SK-N-DZ (cell line): Measurements from ENCODE around the gene NPFF.

Source experiments
- DNase-seq: peaks from one replicate; pipeline ENCODE4 v3.0.0-alpha.2; 2015; ENCODE audit warnings: low spot score
- small RNA-seq, 2 experiments: library from RNA; depleted of rRNA; stranded (forward); fragments of <200 nt; gene quantifications; one replicate each; pipeline ENCODE3, GENCODE V24; 2014

Gene NPFF

DNA sequence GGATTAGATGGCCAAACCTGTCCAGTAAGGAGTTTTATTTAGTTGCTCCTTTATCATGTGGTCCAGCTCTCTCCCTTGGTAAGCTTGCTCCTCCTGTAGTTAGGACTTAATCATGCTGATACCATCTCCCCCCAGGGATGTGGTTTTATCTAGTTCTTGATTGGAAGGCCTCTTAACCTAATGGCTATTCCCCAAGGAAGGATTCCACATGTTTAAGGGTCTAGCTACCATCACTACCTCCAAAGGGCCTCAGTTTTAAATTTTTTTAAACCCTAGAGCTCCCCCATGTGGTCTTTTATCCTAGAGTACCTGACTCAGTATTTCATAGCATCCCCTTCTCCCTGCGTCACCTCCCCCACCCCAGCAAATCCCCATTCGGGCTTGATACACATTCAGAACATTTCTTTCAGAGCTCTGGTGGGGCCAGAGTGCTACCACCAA lies 30.5 kb downstream of the NPFF start:
- peak; percentile 74 for DNase-seq

DNA sequence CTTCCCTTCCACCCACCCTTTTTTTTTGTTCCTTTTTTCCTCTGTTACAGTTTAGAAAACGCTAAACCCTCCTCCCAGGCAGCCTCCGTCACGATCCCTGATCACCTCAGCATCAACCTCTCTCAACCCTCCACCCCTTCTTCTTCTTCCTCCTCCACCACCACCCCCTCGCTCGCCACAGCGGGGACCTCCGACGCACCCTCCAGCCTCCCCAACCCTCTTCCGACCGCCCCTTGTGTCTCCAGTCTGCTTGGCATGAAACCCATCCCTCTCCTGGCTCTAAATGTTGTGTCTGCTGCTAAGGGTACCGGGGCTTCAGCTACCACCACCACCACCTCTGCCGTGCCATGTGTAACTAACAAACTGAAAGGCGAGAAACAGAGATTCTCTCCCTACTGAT lies 32.5 kb downstream of the NPFF start:
- DNase-seq: no peak

DNA sequence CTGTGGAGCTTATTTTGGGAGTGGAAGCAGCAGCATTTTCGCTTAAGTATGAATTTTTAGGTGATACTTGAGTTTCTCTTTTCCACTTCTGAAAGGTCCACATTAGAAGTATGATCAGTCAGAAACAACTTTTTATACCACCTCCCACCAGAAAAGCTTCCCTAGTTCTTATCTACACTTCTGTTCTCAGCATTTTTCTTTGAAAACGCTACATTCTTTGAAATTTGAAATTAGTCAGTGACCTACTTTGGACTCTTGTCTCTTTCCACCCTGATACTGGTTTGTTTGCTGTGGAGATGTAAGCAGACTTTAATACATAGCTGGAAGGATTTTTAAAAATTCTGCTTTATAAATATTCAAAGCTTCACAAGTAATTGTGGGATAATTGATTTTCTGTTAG lies 33.2 kb downstream of the NPFF start:
- no peak for DNase-seq

DNA sequence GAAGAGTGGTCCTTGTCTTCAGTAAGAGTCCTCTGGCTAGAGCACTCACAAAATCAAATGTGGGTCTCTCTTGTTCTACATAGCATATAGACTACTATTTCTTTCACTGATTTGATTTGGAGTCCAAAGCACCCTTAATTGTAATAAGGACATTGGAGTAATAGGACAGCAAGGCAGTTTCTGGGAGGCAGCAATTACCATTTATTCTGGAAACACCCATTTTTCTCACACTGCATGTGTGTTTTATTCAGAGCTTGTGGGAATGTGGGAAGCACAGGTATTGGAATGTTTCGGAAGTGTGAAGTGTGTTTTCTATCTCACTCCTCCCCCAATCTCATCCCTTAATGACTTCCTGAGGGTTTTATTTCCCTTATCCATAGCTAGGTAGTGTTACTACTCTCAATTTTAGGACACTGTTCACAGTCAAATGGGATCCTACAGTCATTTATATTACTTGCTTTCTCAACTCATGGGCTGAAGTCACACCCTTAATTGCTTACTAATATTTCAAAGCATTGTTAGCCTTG lies 35.2 kb downstream of the NPFF start:
- DNase-seq: no peak

DNA sequence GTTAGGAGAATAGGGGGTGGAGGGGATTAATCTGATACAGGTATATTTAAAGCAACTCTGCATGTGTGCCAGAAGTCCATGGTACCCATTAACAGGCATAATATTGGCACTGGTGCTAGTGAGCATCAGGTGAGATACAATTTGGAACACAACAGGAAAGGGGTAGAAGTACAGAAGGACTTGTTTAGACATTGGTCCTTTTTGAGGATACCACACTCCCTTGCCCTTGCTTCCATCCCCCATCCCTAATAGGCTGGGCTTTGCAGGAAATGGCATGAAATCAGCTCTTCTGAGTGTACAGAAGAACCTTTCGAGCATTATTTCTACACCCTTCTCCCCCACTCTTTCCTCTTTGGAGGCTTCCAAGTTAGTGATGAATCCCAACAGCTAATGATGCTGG lies 39.0 kb downstream of the NPFF start:
- no peak for DNase-seq

DNA sequence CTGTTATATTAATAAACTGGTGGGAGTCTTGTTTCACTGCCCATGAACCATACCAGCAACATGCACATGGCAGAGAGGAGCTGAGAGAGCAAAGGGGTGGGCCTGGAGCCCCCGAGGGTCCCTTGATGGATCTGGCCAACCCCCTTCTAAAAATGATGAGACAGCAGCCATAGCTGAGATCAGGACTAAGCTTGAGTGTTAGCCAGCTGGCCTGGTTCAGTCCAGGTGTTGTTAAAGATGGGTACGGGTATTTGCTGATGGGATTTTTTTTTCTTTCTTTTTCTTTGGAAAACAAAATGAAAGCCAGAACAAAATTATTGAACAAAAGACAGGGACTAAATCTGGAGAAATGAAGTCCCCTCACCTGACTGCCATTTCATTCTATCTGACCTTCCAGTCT lies 39.4 kb downstream of the NPFF start:
- DNase-seq: no peak

DNA sequence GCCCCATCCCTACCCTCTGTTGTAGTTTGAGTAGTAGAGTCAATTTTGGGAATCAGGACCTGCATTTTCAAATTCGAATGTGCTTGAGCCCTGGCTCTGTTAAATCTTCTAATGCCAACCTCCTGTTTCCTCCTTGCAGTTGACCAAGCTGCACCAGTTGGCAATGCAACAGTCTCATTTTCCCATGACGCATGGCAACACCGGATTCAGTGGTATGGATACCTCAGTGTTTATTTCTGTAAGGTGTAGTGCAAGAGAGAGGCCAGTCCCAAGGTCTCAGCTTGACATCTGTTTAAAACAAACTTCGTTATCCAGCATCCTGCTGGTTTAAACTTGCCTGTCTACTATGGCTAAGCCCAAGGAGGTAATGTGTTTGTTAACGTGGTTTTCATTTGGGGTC lies 40.2 kb downstream of the NPFF start:
- DNase-seq: no peak

DNA sequence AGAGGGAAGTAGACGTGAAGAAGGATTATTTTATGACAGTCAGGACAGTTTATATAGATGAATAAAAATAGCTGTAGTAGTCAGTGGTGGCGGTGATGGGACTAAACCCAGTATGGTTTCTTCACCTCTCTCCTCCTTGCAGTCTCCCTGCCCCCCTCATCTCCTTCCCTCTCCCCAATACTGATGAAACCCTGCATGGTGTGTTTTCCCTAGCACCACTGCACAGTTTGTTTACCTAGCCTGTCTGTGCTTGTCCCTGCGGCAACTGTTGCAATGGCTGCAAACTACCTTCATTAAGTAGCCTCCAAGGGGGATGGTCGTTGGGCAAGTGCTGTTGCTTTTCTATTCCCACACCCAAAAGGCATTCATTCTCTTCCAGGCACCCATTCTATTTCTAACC lies 40.6 kb downstream of the NPFF start:
- no peak for DNase-seq

DNA sequence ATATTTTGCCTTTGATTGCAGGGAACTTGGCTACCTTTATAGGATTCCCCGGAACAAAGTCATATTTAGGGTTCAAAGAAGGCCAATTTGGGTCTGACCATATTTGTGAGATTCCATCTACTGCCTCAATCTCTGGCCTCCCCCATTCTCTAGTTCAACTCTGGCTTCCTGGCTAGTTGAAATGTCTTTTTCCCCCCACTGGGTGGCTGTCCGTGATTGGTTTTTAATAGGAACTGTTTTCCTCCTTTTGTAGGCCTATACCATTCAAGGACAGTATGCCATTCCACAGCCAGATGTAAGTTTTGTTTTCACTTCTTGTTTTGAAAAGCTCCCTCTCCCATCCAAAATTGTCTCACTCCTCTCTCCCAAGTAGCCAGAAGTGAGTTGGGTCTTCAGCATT lies 41.6 kb downstream of the NPFF start:
- no peak for DNase-seq

DNA sequence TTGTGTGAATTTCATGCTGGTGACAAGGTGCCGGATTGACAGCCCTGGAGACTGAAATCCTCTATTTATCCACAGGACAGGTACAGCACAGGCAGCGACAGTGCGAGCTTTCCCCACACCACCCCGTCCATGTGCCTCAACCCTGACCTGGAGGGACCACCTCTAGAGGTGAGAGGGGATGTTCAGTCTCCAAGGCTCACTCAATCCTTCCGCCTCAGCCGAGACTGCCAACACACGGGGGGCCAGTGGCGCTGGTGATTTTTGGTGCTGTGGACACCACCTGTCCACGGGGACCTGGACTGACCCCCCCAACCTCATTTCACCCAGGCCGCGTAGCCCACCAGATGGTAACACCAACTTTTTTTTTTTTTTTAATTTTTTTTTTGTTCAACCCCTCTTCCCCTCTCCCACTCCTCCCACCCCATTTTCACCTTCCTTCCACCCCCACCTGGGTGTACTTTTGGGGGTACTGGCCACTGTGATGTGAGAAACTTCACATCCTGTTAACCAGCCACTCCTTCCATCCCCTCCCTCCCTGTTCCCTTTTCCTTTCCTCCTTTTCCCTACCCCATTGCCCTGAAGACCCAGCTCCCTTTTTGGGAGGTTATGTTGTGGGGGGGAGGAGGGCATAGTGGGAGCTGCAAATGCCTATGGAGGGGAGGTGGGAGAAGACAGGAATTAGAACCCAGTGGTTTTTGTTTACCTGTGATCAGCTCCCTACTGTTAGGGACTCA lies 42.4 kb downstream of the NPFF start:
- DNase-seq: no peak

DNA sequence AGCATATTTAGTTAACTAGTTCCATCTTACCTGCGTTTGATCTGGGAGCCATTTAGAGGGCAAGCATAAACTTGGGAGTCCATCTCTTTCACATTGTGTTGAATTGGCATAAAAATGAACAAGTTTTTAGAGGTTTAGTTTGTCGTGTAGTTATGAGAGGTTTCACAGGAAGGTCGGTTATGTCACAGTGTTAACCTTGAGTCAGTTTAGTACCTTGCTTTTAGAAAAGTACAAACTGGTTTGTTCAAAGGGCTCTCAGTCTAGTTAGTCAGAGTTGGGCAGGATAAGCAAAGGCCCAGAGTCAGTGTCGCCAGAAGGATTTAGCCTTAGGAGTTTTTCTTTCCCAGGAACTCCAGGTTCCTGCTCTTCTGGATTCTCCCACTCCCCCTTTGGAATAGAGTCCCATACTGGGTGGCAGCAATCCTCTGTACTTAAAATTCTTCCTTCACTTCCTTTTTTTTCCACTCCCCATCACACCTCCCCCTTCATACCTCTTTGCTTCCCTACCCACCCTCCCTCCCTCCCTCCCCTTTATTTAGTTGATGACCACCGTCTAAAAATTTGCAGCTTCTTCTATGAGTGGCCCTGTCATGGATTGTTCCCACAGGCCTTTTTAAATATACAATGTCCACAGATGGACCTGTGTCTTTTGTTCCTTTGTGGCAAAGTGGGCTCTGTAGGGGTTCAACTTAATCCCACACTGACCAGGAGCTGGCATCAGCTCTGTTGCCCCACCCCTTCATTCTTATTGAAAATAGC lies 43.3 kb downstream of the NPFF start:
- no peak for DNase-seq

DNA sequence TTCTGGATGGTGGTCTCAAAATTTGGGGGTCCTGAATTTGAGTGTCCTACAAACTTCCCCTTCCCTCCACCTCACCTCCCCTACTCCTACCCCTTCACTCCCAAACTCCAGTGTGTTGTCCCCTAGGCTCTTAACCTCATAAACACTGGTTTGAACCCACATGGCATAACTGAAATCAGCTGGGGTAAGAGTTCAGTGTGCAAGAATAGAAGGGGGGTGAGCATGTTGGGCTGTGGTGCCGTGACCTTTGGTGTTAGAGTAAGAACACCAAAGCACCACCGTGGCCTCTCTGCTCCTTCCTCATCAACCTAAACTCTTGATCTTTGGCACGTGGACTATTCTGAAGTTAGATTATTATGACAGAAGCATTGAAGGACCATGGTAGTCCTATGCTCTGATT lies 44.3 kb downstream of the NPFF start:
- no peak for DNase-seq

DNA sequence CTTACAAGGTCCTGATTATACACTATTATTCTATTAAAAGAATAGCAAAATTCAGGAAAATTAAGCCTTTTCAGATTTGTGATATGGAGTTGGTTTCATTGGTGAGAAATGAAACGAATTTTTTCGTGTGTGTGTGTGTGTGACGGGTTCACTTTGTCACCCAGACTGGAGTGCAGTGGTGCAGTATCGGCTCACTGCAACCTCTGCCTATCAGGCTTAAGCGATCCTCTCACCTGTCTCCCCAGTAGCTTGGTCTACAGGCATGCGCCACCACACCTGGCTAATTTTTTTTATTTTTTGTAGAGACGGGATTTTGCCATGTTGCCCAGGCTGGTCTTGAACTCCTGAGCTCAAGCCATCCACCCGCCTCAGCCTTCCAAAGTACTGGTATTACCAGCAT lies 45.7 kb downstream of the NPFF start:
- DNase-seq: no peak

DNA sequence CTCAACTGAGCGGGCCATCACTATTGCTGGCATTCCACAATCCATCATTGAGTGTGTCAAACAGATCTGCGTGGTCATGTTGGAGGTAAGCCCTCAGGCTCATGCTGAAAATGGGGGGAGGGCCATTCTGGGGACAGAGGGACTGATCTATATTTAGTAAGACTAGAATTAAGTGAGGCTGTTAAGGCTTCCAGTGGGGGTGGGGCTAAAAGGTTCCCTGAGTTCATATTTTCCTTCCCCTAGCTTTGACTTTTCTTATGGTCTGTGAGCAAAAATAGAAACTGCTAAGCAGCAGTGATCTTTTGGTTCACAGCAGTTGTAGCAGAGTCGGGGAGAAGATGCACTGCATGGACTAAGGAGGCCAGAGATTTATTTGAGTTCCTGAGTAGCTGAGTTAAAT lies 46.2 kb downstream of the NPFF start:
- DNase-seq: no peak

DNA sequence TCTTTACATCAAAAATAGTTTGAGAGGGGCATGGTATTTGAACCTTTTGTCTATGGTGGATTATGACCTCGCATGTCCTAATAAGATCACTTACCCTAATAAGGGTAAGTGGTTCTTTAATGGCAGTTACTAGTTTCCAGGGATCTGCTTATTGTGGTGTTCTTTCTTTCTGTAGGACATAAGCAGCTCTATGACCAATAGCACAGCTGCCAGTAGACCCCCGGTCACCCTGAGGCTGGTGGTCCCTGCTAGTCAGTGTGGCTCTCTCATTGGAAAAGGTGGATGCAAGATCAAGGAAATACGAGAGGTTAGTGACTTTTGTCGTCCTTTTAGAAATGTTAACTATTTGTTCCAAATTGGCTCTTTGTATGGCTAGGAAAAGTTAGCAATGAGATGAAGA lies 48.2 kb downstream of the NPFF start:
- no peak for DNase-seq

Small RNA genes within 50 kb of the gene (small RNA-seq; reads per million reads assigned to genes)
- gene AC023509.3: 0 to 0.04 reads per million in 2 experiments
